ENCODE measurements around the gene UGCG. TPM values are rescaled to one million over a fixed set of nuclear protein-coding genes. Genes with fewer than 3 reads are reported as not detected.
"Not testable (repeated sequence)": the region's sequence is repeated elsewhere in the genome, so short reads cannot be mapped to it uniquely, and the experiment has no call there.

Gene UGCG
- total and polyA plus RNA-seq, 10 of the 15 experiments (the other 5 are each of a cell fraction or from before 2014, with no cell fraction given) = 21.7 to 96.6 (median 48.9) TPM

DNA sequence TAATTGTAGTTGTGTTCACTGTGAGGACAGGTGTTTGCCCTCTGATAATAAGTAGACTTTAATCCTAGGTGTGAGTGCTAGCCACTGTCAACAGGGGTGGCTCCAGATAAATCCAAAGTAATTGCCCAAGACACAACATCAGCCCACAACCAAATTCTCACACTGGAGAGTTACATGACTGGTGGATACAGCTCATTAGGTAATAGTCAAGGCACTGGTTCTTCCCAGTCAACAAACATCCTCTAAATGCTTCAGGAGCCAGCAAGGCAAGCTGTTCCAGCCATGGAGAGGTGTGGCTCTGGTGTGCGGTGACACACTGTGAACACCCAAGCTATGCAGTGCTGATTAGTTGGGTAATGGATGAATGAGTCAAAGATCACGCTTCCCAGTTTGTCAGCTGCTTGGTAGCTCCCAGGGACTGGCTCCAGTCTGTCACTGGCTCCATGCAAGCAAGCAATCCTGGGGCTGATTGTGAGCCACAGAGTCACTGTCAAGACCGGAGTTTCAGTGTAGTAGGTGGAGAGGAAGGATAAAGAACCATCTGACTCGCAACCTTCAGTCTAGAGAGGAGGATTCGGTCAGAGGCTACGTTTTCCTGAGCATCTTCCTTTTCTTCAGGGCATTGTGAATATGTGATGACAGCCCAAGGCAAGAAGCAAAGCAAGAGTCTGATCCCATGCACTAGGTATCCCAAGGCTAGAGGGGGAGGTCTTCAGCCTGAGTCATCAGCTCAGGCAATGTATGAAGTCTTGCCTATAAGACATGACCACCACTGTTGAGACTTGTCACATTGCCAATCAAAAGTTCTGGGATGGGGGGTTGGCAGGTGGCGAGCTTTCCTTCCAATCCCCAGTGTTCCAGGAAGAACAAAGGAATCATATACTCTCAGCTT, 63.1 kb downstream of the UGCG start (continued):
- TF ChIP-seq, protein P1, sequence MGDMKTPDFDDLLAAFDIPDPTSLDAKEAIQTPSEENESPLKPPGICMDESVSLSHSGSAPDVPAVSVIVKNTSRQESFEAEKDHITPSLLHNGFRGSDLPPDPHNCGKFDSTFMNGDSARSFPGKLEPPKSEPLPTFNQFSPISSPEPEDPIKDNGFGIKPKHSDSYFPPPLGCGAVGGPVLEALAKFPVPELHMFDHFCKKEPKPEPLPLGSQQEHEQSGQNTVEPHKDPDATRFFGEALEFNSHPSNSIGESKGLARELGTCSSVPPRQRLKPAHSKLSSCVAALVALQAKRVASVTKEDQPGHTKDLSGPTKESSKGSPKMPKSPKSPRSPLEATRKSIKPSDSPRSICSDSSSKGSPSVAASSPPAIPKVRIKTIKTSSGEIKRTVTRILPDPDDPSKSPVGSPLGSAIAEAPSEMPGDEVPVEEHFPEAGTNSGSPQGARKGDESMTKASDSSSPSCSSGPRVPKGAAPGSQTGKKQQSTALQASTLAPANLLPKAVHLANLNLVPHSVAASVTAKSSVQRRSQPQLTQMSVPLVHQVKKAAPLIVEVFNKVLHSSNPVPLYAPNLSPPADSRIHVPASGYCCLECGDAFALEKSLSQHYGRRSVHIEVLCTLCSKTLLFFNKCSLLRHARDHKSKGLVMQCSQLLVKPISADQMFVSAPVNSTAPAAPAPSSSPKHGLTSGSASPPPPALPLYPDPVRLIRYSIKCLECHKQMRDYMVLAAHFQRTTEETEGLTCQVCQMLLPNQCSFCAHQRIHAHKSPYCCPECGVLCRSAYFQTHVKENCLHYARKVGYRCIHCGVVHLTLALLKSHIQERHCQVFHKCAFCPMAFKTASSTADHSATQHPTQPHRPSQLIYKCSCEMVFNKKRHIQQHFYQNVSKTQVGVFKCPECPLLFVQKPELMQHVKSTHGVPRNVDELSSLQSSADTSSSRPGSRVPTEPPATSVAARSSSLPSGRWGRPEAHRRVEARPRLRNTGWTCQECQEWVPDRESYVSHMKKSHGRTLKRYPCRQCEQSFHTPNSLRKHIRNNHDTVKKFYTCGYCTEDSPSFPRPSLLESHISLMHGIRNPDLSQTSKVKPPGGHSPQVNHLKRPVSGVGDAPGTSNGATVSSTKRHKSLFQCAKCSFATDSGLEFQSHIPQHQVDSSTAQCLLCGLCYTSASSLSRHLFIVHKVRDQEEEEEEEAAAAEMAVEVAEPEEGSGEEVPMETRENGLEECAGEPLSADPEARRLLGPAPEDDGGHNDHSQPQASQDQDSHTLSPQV (IDR thresholded peaks at IDR 0.05) = no peak
- TF ChIP-seq ESRRA (IDR thresholded peaks at IDR 0.05; ENCODE audit: low read length) = no peak
- no peak for TF ChIP-seq ETV6 (conservative IDR thresholded peaks at IDR 0.05 in 1 of 2, IDR thresholded peaks at IDR 0.05 in 1 of 2; ENCODE audit: borderline replicate concordance in 1 of 2, low read depth in 1 of 2)
- TF ChIP-seq ZBED1 (IDR thresholded peaks at IDR 0.05; ENCODE audit: borderline replicate concordance) = no peak
- TF ChIP-seq NFXL1 (IDR thresholded peaks at IDR 0.05; ENCODE audit: borderline replicate concordance) = no peak
- TF ChIP-seq GATAD2B (conservative IDR thresholded peaks at IDR 0.05; ENCODE audit: low read depth) = no peak
- TF ChIP-seq BRCA1 (IDR thresholded peaks at IDR 0.05; ENCODE audit: low read depth, low read length) = no peak

- peaks cover 22% of the 10 kb centered on the region for H3K4me1 ChIP-seq (ENCODE audit: control insufficient read depth, insufficient read depth, low read length)
- H3K9ac ChIP-seq (ENCODE audit: control insufficient read depth, insufficient read depth, low read length); H4K20me1 ChIP-seq (ENCODE audit: control insufficient read depth, insufficient read depth); H3K27ac ChIP-seq (ENCODE audit: control insufficient read depth, insufficient read depth); BruUV-seq (replicated peaks); H3K27me3 ChIP-seq (replicated peaks in 1 of 2; ENCODE audit: control insufficient read depth in 2 of 2, insufficient read depth in 2 of 2, low read length in 1 of 2); intact Hi-C loops (cut with micrococcal nuclease; ENCODE audit: unreplicated experiment); H3K36me3 ChIP-seq (ENCODE audit: control insufficient read depth in 2 of 2, insufficient read depth in 2 of 2, low read length in 1 of 2); H3K4me3 ChIP-seq; H2AFZ ChIP-seq (ENCODE audit: control insufficient read depth, low read depth, low read length); H3K4me2 ChIP-seq (ENCODE audit: control insufficient read depth, insufficient read depth); ATAC-seq; H3K79me2 ChIP-seq (ENCODE audit: control insufficient read depth, insufficient read depth, low read length); in situ Hi-C loops (cut with MboI); FAIRE-seq; DNase-seq (ENCODE audit: low read depth, low spot score); H3K9me3 ChIP-seq (replicated peaks; ENCODE audit: control insufficient read depth, insufficient read depth, low read length): not testable (repeated sequence)
- ChIA-PET RAD21 (ENCODE audit: unreplicated experiment) (interaction anchor here (0.7 to 2.1 kb wide), 4 partner anchors 8 to 56 kb away, joined by 3 to 4 read pairs (median 4); no protein-coding TSS in a partner anchor), POLR2A (interaction anchor here (0.9 kb wide), 1 partner anchor 9 kb away, joined by 3 read pairs; no protein-coding TSS in a partner anchor), CTCF (interaction anchor here (0.5 to 1.0 kb wide), 4 partner anchors 16 to 413 kb away, joined by 3 to 4 read pairs (median 4); no protein-coding TSS in a partner anchor), SMC1A (ENCODE audit: uncharacterized antibody, unreplicated experiment) (interaction anchor here (0.9 to 2.0 kb wide), 10 partner anchors 9 to 67 kb away, joined by 3 to 13 read pairs (median 4); no protein-coding TSS in a partner anchor)
- 98% methylated on average over 4 of the region's 4 CpGs for WGBS (ENCODE audit: insufficient coverage, insufficient replicate concordance, low lambda C conversion rate, missing lambda C conversion rate)
Measured at GRCh38 chr9:111960485-111960884, 63.9 kb downstream of the UGCG start.

All from GM12878 (cell line).